Esophagus squamous epithelium (tissue), 5 donors: ENCODE results near the gene ATP12A. TPM values are rescaled to one million over a fixed set of nuclear protein-coding genes. Genes with fewer than 3 reads are reported as not detected.

ENCODE experiments used
- DNase-seq: peaks from one replicate; lab custom pipeline; 2025; lab: John Stamatoyannopoulos, UW
- H3K27ac ChIP-seq, 4 donors: fragments of 200-600 bp; sonication (generic); one replicate each; pipeline ENCODE4 v1.5.1; 2016 to 2019; ENCODE audit warnings: mild to moderate bottlenecking in 1 of 4
- H3K27me3 ChIP-seq, 4 donors: fragments of 200-600 bp; sonication (generic); 1 replicate in 3 of 4; 2 replicates in 1 of 4; pipeline versions ENCODE4 v1.5.1 to v1.6.0; 2017 to 2021; ENCODE audit warnings: antibody characterized with exemption in 1 of 4
- H3K36me3 ChIP-seq, 3 donors: fragments of 200-600 bp; sonication (generic); one replicate each; pipeline ENCODE4 v1.5.1; 2016 to 2019
- H3K4me1 ChIP-seq, 3 donors: fragments of 200-600 bp; sonication (generic); one replicate each; pipeline ENCODE4 v1.5.1; 2017 to 2019
- H3K4me3 ChIP-seq, 4 donors: fragments of 200-600 bp; sonication (generic); 1 replicate in 3 of 4; 2 replicates in 1 of 4; pipeline ENCODE4 v1.5.1; 2016 to 2019; ENCODE audit warnings: mild to moderate bottlenecking in 2 of 4, moderate library complexity in 1 of 4
- H3K9me3 ChIP-seq, 3 donors: fragments of 200-600 bp; sonication (generic); one replicate each; pipeline ENCODE4 v1.5.1; 2016 to 2019
- CTCF ChIP-seq, 6 experiments: fragments of 450-650 bp in 4 of 6; fragments of 200-600 bp in 2 of 6; sonication (generic) in 2 of 6; IDR thresholded peaks; one replicate each; pipeline ENCODE4 v1.5.1; 2016 to 2019; ENCODE audit warnings: antibody characterized with exemption in 6 of 6, mild to moderate bottlenecking in 4 of 6, moderate library complexity in 4 of 6
- POLR2A ChIP-seq, 4 donors: fragments of 450-650 bp; IDR thresholded peaks; one replicate each; pipeline ENCODE4 v1.6.1; 2017; ENCODE audit warnings: antibody characterized with exemption in 4 of 4, mild to moderate bottlenecking in 4 of 4, moderate library complexity in 3 of 4
- WGBS, 2 donors: methylation state at CpG; one replicate each; pipeline ENCODE4 v1.1.5; 2018; 5-methylcytosine and 5-hydroxymethylcytosine counted together
- intact Hi-C: fragments of 100-400 bp; cut with DNase I; formaldehyde crosslinking; loops from one replicate; pipeline ENCODE4 v1.15.0; 2022
- total RNA-seq, 4 donors: library from RNA; depleted of rRNA; stranded (reverse); fragments of >200 nt; gene quantifications; one replicate each; pipeline ENCODE4 v1.1.0, GENCODE V29; 2016
- donor health status: DM: yes; HTN: yes; CAD: no.

The ATP12A gene
- total RNA-seq, 4 donors from 2014 or later, result 0.31 to 2.9 (median 2.4) TPM

- Histone ChIP-seq H3K9me3 (no peaks in the 10 kb centered on the region), H3K36me3 (no peaks in the 10 kb centered on the region), H3K4me3 (no peak overlapping the region), H3K27me3 (peaks cover 0 to 27% (median 0%) of the 10 kb centered on the region in 4 donors), H3K27ac (peak overlapping the region in 1 of 4 donors; percentile 73), H3K4me1 (peaks cover 5 to 38% (median 10%) of the 10 kb centered on the region in 3 donors)
- no peak for DNase-seq
- no peak for TF ChIP-seq CTCF (IDR thresholded peaks at IDR 0.05)
- no peak for TF ChIP-seq POLR2A (IDR thresholded peaks at IDR 0.05)
- WGBS, 2 donors, result 80 to 83% methylated on average over 9 of the region's 9 CpGs
- intact Hi-C loops, result loop anchor here (10.0 kb wide), 1 partner anchor 88 kb away; no protein-coding TSS in a partner anchor
Observed at GRCh38 chr13:24672141-24673132, 7.8 kb upstream of the ATP12A start.

- no peak for DNase-seq
- intact Hi-C loops, result loop anchor here (10.0 kb wide), 1 partner anchor 91 kb away; no protein-coding TSS in a partner anchor
- WGBS, 2 donors, result 59 to 63% methylated on average over 4 to 10 of the region's 16 CpGs
Observed at GRCh38 chr13:24675806-24676570, 4.2 kb upstream of the ATP12A start.

GRCh38 chr13:24678151-24678550 is 2.1 kb upstream of the ATP12A start:
- Histone ChIP-seq H3K4me1 (peaks cover 6 to 15% (median 10%) of the 10 kb centered on the region in 3 donors), H3K27me3 (peaks cover 5 to 60% (median 7%) of the 10 kb centered on the region in 4 donors), H3K9me3 (no peaks in the 10 kb centered on the region), H3K27ac (no peak overlapping the region), H3K4me3 (no peak overlapping the region), H3K36me3 (no peaks in the 10 kb centered on the region)
- DNase-seq, result no peak
- TF ChIP-seq CTCF (IDR thresholded peaks at IDR 0.05) (no peak), POLR2A (IDR thresholded peaks at IDR 0.05) (no peak)
- 83 to 96% methylated on average over 3 of the region's 3 CpGs for whole genome bisulfite sequencing, 2 donors
- intact Hi-C loops, result loop anchor here (10.0 kb wide), 1 partner anchor 93 kb away; no protein-coding TSS in a partner anchor

More at GRCh38 chr13:24675806-24676570, 4.2 kb upstream of the ATP12A start:
- no peaks in the 10 kb centered on the region for H3K36me3 ChIP-seq
- peaks cover 9 to 28% (median 17%) of the 10 kb centered on the region in 3 donors for H3K4me1 ChIP-seq
- no peaks in the 10 kb centered on the region for H3K9me3 ChIP-seq
- H3K27me3 ChIP-seq, result peaks cover 4 to 53% (median 7%) of the 10 kb centered on the region in 4 donors
- H3K4me3 ChIP-seq, result no peak overlapping the region
- no peak overlapping the region for H3K27ac ChIP-seq
- TF ChIP-seq CTCF (IDR thresholded peaks at IDR 0.05), result no peak
- TF ChIP-seq POLR2A (IDR thresholded peaks at IDR 0.05), result no peak

GRCh38 chr13:24679686-24680085 is 522 bp upstream of the ATP12A start:
- TF ChIP-seq POLR2A (IDR thresholded peaks at IDR 0.05), result no peak
- no peak for TF ChIP-seq CTCF (IDR thresholded peaks at IDR 0.05)
- WGBS, 2 donors, result 60 to 64% methylated on average over 6 of the region's 6 CpGs
- Histone ChIP-seq H3K36me3 (no peaks in the 10 kb centered on the region), H3K27ac (no peak overlapping the region), H3K9me3 (no peaks in the 10 kb centered on the region), H3K4me3 (peak overlapping the region in 2 of 4 donors; percentile 33 to 51), H3K27me3 (peaks cover 5 to 65% (median 7%) of the 10 kb centered on the region in 4 donors), H3K4me1 (peaks cover 6 to 25% (median 10%) of the 10 kb centered on the region in 3 donors)
- DNase-seq, result no peak
- intact Hi-C loops, result loop anchor here (10.0 kb wide), 1 partner anchor 95 kb away; no protein-coding TSS in a partner anchor
